Kidney epithelial cell (primary cell): ENCODE data around the gene KCNMA1. TPM values are rescaled to one million over a fixed set of nuclear protein-coding genes. Genes with fewer than 3 reads are reported as not detected.
"Not testable (repeated sequence)": the region's sequence is repeated elsewhere in the genome, so short reads cannot be mapped to it uniquely, and the experiment has no call there.

Source experiments
- DNase-seq: peaks from one replicate; pipeline ENCODE4 v3.0.0-alpha.2; 2010; ENCODE audit warnings: low read depth
- H3K27me3 ChIP-seq: 2 replicates; pipeline ENCODE4 v1.6.0; 2011; ENCODE audit warnings: low read length; ENCODE audit not compliant: control insufficient read depth, insufficient read depth
- H3K36me3 ChIP-seq: 2 replicates; pipeline ENCODE4 v1.5.1; 2011; ENCODE audit warnings: low read length; ENCODE audit not compliant: control insufficient read depth, insufficient read depth
- H3K4me3 ChIP-seq: 2 replicates; pipeline ENCODE4 v1.5.1; 2011; ENCODE audit warnings: low read depth, mild to moderate bottlenecking, control low read depth, low read length
- total RNA-seq: library from RNA; depleted of rRNA; stranded (reverse); fragments of >200 nt; gene quantifications from 2 replicates; pipeline ENCODE4 v1.2.3, GENCODE V29; 2015
- TF ChIP-seq, protein P1 (sequence below): IDR thresholded peaks from 2 replicates; pipeline ENCODE4 v1.5.1; 2011; ENCODE audit warnings: mild to moderate bottlenecking, moderate library complexity, low read length, control low read depth, inconsistent platforms; ENCODE audit not compliant: insufficient read depth, poor library complexity, severe bottlenecking

The KCNMA1 gene
- 18.9 and 23.6 TPM in 2 replicates for total RNA-seq

DNA sequence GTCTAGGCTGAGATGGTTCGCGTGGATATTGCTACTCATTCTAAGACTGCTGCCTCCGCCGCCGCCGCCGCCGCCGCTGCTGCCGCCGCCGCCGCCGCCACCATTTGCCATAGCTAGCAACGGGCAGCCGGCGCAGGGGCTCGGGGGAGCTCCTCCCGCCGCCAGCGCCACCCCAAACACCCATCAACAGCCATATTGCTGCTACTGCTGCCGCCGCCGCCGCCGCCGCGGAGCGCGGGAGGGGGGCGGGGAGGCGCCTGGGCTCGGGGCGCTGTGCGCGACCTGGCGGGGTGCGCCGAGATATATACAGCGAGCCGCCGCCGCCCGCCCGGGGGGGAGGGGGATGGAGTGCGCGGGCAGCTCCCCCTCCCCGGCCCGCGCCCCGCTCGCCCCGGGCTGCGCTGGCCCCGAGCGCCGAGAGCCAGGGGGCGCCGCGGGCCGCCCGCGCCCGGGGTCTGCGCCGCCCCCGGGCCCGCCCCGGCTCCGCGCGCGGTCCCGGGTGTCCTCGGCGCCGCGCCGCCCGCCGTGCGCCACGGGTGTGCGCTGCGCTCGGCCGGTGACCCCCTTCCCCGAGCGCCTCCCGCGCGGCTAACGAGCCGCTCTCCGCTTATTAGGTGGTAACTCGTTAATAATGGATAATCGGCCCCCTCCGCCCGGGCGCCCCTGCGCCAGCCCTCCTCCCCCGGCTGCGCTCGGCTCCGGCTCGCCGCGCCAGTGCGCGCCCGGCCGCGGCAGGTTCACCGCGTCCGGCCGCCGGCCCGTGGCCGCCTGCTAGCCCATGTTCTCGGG lies at the start of gene KCNMA1:
Gene KCNMA1, minus strand, starts transcription at position 277 of the 789 bp plus-strand sequence.
- Histone ChIP-seq H3K36me3 (no peaks in the 10 kb centered on the region), H3K27me3 (no peaks in the 10 kb centered on the region), H3K4me3 (peak within 1 kb of the TSS; percentile 88)
- TF ChIP-seq, protein P1, sequence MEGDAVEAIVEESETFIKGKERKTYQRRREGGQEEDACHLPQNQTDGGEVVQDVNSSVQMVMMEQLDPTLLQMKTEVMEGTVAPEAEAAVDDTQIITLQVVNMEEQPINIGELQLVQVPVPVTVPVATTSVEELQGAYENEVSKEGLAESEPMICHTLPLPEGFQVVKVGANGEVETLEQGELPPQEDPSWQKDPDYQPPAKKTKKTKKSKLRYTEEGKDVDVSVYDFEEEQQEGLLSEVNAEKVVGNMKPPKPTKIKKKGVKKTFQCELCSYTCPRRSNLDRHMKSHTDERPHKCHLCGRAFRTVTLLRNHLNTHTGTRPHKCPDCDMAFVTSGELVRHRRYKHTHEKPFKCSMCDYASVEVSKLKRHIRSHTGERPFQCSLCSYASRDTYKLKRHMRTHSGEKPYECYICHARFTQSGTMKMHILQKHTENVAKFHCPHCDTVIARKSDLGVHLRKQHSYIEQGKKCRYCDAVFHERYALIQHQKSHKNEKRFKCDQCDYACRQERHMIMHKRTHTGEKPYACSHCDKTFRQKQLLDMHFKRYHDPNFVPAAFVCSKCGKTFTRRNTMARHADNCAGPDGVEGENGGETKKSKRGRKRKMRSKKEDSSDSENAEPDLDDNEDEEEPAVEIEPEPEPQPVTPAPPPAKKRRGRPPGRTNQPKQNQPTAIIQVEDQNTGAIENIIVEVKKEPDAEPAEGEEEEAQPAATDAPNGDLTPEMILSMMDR = no peak
- DNase-seq = no peak

DNA sequence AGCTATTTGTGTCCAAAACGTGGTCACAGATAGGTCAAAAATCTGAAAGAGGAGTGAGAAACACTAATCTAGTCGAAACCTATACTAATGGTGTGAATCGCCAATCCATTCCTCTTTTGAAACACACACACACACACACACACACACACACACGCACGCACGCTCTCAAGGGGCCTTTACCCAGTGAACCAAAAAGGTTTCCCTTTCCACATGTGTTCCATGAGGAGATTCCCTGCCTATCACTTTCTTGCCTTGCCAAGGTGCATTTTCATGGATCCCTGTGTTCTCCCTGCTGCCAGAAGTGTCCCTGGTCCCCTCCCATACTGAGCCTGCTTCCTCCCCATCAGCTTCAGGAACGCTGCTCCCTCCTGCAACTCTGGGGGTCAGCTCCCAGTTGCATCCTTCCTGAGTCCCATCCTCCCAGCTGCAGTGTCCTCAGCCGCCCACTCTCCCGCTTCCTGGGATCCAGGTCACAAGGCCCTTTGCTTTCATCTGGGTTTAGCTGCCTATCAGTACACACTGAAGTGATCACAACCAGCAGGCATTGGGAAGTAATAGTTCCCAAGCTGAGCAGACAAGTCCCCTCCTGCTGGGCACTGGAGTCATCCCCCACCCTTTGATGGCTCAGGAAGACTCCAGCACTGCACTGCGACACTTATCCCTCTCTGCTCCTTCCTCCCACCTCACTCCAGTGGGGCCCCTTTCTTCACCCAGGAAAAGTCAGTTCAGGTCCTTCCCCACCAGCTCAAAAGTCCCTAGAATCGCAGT lies 49.2 kb upstream of the KCNMA1 start:
- no peak for DNase-seq
- Histone ChIP-seq H3K4me3 (no peak overlapping the region), H3K36me3 (no peaks in the 10 kb centered on the region), H3K27me3 (peaks cover 12% of the 10 kb centered on the region)
- TF ChIP-seq, protein P1 = no peak

DNA sequence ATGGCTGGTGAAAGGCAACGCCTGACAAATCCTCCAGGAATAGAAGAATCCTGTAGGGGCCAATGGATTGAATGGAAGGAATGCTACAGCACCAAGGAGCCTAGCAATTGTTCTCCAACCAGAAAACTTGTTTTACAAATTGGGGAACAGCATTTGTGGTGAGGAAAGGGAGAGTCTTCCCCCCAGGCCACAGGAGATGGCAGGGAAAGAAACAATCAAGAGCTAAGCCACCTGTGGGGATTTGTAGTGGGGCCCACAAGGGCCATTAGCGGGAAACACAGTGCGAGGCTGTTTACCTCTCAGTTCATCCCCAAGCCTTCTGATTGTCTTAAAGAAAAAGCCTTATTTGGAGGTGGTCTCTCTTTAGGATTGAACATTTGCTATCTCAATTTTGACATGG lies 48.5 kb upstream of the KCNMA1 start:
- no peak for DNase-seq
- H3K36me3 ChIP-seq = no peaks in the 10 kb centered on the region
- TF ChIP-seq, protein P1 = no peak
- no peak overlapping the region for H3K4me3 ChIP-seq
- H3K27me3 ChIP-seq = peaks cover 12% of the 10 kb centered on the region

DNA sequence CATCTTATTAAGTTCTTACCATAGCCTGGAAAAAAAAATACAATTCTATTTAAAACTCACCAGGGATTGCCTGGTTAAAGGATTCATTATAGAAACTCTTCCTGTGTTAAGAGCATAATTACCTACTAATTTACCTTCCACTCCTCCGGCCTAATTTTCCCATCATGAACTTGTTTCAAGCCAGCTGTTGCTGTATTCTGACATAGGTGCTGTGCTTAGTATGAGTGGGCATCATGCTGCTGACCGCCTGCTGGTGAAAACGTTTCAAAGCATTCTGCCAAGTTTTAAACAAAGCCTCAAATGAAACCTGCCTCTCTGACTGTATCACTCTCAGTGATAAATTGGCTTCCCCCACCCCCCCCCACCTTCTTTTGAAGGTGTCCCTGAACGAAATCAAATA lies 47.8 kb upstream of the KCNMA1 start:
- Histone ChIP-seq H3K27me3 (peaks cover 12% of the 10 kb centered on the region), H3K4me3 (no peak overlapping the region), H3K36me3 (no peaks in the 10 kb centered on the region)
- TF ChIP-seq, protein P1 = no peak
- DNase-seq = no peak

DNA sequence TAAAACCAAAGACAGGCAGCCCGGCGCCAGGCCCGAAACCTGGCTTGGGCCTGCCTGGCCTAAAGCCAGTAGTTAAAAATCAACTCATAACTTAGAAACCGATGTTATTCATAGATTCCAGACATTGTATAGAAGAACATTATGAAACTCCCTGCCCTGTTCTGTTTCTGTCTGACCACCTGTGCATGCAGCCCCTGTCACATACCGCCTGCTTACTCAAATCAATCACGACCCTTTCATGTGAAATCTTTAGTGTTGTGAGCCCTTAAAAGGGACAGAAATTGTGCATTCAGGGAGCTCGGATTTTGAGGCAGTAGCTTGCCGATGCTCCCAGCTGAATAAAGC lies 45.5 kb upstream of the KCNMA1 start:
- not testable (repeated sequence) for DNase-seq, H3K4me3 ChIP-seq, H3K36me3 ChIP-seq, H3K27me3 ChIP-seq

DNA sequence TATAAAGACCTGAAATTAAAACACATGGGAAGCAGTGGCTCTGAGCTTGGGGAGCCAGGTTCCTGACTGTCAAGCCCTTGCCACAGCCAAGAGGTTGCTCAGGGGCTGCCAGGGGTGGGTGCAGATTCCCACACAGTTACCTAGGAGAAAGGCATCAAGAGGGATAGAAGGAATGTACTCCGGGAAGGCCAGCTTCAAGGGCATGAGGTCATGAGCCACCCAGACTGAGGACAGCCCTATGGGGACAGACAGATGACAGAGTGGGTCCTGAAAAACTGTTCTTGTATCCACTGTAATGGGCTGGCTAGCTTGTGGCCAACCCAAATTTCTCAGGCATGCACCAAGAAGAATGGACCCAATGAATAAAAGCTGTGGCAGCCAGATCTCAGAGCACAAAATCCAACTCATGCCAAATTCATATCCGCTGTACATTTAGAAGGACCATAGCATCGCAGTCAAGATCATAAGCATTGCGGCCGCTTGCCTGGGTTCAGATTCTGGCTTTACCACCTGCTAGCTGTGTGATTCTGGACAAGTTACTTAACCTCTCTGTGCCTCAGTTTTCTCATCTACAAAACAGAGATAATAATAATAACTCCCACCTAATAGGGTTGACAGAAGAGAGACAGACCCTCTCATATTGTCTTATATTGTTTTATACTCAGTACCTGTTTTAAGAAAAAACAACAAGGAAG lies 44.9 kb upstream of the KCNMA1 start:
- no peaks in the 10 kb centered on the region for H3K36me3 ChIP-seq
- DNase-seq = no peak
- no peak overlapping the region for H3K4me3 ChIP-seq
- H3K27me3 ChIP-seq = peaks cover 3% of the 10 kb centered on the region
- TF ChIP-seq, protein P1 = no peak
